GM20431 (cell line): ENCODE results near the gene MIEN1.
"Not testable (repeated sequence)": the region's sequence is repeated elsewhere in the genome, so short reads cannot be mapped to it uniquely, and the experiment has no call there.

Experiments
- in situ Hi-C: fragments of 300-500 bp; cut with MseI, MboI; formaldehyde crosslinking; loops from one replicate; pipeline ENCODE4 v1.15.0; 2020; ENCODE audit warnings: low sequenced_read_pairs; ENCODE audit not compliant: unreplicated experiment

Gene MIEN1

DNA sequence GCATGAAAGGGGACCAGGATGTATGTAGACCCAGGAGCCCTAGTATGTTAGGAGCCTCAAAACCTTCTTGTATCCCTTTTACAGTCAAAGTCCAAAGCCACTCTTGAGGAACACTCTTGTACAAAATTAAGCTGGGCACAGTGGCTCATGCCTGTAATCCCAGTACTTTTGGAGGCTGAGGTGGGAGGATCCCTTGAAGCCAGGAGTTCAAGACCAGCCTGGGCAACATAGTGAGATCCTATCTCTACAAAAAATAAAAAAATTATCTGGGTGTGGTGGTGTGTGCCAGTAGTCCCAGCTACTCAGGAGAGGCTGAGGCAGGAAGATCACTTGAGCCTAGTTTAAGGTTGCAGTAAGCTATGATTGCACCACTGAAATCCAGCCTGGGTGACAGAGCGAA lies 4.4 kb downstream of the MIEN1 start:
- in situ Hi-C loops, result loop anchor here (25.0 kb wide), 1 partner anchor 89 kb away; the partner anchor contains the start of genes PPP1R1B and STARD3

DNA sequence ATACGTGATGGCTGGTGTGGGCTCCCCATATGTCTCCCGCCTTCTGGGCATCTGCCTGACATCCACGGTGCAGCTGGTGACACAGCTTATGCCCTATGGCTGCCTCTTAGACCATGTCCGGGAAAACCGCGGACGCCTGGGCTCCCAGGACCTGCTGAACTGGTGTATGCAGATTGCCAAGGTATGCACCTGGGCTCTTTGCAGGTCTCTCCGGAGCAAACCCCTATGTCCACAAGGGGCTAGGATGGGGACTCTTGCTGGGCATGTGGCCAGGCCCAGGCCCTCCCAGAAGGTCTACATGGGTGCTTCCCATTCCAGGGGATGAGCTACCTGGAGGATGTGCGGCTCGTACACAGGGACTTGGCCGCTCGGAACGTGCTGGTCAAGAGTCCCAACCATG lies 5.6 kb downstream of the MIEN1 start:
- in situ Hi-C loops, result loop anchor here (25.0 kb wide), 1 partner anchor 87 kb away; the partner anchor contains the start of genes PPP1R1B and STARD3

DNA sequence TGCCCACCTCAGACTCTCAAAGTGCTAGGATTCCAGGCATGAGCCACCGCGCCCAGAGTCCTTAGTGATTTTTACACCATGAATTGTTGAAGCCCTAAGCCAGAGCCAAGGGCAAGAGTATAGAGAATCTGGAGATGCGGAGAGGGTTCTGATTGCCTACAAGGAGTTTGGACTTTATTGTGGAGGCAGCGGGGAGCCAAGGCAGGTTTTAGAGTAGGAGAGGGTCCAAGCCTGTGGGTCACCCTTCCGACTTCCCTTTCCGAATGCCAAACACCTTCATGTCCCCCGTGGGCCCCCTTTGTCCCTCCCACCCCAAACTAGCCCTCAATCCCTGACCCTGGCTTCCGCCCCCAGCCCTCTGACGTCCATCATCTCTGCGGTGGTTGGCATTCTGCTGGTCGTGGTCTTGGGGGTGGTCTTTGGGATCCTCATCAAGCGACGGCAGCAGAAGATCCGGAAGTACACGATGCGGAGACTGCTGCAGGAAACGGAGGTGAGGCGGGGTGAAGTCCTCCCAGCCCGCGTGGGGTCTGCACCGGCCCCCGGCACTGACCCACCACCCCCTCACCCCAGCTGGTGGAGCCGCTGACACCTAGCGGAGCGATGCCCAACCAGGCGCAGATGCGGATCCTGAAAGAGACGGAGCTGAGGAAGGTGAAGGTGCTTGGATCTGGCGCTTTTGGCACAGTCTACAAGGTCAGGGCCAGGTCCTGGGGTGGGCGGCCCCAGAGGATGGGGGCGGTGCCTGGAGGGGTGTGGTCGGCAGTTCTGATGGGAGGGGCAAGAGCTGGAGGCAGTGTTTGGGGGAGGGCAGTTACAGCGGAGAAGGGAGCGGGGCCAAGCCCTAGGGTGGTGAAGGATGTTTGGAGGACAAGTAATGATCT lies 7.1 kb downstream of the MIEN1 start:
- in situ Hi-C loops, result no loop called here

DNA sequence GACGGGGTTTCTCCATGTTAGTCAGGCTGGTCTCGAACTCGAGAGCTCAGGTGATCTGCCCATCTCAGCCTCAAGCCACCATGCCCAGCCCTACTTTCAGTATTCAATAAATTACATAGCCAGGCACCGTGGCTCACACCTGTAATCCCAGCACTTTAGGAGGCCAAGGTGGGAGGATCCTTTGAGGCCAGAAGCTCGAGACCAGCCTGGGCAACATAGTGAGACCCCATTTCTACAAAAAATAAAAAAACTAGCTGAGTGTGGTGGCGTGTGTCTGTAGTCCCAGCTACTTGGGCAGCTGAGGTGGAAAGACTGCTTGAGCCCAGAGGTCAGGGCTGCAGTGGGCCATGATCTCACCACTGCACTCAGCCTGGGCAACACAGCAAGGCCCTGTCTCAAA lies 8.2 kb downstream of the MIEN1 start:
- in situ Hi-C loops, result no loop called here

DNA sequence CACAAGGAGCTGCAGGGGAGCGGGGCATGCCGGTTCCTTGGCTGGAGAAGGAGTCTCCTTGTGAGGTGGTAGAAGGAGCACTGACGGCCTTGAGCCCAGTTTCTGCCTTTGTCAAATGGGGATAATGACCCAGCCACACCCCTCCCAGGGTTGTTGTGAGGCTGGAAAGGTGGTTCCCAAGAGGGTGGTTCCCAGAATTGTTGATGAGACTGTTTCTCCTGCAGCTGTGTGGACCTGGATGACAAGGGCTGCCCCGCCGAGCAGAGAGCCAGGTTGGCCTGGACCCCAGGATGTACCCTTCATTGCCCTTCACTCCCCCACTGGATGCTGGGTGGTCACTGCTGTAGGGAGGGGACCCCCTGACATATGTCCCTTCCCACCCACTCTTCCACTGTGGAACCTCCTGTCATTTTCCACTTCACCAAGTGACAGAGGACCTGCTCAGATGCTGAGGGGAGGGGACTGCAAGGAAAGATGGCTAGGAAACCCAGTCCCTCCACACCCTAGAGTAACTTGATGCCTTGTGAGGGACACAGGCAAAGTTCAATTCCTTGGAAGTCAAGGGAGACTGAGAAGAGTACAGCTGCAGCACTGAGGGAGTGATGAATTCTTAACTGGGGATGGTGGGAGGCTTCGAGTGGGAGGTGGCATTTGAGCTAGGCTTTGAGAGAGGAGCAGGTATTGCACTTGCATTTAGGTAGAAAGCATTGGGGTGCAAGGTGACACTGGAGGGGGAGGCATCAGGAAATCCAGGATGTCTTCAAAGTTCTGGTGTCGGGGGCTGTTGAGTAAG lies 10.6 kb downstream of the MIEN1 start:
- in situ Hi-C loops, result no loop called here

DNA sequence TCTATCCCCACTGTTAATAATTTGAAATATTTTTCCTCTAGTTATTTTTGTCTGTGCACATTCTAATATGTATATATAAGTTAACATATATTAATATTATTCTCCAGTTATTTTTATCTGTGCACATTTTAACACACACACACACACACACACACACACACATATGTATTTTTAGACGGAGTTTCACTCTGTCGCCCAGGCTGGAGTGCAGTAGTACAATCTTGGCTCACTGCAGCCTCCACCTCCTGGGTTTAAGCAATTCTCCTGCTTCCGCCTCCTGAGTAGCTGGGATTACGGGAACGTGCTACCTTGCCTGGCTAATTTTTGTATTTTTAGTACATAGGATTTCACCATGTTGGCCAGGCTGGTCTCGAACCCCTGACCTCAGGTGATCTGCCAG lies 12.7 kb downstream of the MIEN1 start:
- in situ Hi-C loops, result no loop called here

DNA sequence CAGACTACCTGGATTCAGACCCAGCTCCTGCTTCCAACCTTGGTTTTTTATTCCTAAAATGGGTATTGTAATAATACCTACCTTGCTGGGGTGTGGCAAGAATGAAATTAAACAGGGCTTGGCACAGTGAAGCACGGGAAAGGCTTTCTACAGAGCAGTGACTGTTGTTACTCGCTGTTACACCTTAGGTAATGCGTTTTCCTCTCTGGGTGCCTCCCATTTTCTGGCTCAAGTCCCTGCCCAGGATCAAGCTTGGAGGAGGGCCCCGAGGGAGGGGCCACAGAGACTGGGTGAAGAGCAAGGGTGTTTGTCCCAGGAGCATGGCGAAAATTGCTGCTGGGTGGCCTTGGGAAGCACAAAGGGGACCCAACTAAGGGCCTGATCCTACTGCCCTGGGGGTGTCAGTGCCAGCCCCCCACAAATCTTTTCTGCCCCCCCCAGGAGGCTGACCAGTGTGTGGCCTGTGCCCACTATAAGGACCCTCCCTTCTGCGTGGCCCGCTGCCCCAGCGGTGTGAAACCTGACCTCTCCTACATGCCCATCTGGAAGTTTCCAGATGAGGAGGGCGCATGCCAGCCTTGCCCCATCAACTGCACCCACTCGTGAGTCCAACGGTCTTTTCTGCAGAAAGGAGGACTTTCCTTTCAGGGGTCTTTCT lies 13.3 kb downstream of the MIEN1 start:
- in situ Hi-C loops, result no loop called here

DNA sequence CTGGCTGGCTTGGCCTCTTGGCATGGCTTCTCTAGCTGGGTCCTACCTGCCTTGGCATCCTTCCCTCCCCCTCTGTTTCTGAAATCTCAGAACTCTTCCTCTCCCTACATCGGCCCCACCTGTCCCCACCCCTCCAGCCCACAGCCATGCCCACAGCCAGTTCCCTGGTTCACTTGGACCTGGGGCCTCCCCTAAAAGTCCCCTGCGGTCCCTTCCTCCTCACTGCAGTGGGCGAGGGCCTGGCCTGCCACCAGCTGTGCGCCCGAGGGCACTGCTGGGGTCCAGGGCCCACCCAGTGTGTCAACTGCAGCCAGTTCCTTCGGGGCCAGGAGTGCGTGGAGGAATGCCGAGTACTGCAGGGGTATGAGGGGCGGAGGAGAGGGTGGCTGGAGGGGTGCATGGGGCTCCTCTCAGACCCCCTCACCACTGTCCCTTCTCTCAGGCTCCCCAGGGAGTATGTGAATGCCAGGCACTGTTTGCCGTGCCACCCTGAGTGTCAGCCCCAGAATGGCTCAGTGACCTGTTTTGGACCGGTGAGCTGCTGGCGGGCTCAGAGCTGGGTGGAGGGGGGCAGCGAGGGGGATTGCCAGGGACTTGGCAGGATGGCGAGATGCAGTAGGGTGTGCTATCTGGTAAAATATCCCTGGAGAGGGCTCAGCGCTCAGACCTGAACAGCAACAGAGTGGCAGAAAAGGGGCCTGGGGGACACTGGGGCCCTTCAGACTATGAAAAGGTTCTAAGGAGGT lies 14.1 kb downstream of the MIEN1 start:
- in situ Hi-C loops, result no loop called here

DNA sequence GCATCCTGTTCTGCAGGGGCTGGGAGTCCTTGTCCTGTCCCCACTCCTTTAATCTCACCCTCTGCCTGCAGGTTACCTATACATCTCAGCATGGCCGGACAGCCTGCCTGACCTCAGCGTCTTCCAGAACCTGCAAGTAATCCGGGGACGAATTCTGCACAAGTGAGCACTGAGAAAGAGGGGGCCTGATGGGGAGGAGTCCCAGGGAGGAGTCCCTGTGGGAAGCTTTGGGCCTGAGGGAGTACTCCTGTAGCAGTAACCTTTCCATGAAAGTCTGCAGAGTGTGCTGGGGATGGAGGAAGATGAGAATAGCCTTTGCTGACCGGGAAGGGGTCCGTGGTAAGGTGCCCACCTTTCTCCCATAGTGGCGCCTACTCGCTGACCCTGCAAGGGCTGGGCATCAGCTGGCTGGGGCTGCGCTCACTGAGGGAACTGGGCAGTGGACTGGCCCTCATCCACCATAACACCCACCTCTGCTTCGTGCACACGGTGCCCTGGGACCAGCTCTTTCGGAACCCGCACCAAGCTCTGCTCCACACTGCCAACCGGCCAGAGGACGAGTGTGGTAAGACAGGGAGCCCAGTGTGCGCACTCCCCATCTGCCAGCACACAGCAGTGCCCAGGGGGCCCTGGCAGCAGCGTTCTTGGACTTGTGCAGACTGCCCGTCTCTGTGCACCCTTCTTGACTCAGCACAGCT lies 14.8 kb downstream of the MIEN1 start:
- in situ Hi-C loops, result no loop called here

DNA sequence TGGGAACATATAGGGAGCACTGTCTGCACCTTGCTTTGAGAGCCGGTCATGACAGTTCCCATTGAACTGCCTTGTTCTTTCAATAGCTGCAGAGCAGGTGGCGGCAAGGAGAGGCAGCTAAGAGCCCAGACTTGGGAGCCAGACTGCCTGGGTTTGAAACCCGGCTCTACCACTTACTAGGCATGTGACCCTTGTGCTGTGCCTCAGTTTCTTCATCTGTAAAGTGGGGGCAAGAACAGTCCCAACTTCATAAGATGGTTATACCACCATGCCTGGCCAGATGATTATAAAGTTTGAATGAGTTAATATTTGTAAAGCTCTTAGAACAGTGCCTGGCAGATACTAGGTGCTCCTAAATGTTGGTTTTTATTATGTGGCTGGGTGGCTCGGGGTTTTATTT lies 16.1 kb downstream of the MIEN1 start:
- in situ Hi-C loops, result no loop called here

DNA sequence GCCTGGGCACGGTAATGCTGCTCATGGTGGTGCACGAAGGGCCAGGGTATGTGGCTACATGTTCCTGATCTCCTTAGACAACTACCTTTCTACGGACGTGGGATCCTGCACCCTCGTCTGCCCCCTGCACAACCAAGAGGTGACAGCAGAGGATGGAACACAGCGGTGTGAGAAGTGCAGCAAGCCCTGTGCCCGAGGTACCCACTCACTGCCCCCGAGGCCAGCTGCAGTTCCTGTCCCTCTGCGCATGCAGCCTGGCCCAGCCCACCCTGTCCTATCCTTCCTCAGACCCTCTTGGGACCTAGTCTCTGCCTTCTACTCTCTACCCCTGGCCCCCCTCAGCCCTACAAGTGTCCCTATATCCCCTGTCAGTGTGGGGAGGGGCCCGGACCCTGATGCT lies 18.5 kb downstream of the MIEN1 start:
- in situ Hi-C loops, result no loop called here

DNA sequence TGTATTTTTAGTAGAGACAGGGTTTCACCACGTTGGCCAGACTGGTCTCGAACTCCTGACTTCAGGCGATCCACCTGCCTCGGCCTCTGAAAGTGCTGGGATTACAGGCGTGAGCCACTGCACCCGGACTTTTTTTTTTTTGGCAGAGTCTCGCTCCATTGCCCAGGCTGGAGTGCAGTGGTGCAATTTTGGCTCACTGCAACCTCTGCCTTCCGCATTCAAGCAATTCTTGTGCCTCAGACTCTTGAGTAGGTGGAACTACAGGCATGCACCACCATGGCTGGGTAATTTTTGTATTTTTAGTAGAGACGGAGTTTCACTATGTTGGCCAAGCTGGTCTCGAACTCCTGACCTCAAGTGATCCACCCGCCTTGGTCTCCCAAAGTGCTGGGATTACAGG lies 19.3 kb downstream of the MIEN1 start:
- in situ Hi-C loops, result not testable (repeated sequence)

DNA sequence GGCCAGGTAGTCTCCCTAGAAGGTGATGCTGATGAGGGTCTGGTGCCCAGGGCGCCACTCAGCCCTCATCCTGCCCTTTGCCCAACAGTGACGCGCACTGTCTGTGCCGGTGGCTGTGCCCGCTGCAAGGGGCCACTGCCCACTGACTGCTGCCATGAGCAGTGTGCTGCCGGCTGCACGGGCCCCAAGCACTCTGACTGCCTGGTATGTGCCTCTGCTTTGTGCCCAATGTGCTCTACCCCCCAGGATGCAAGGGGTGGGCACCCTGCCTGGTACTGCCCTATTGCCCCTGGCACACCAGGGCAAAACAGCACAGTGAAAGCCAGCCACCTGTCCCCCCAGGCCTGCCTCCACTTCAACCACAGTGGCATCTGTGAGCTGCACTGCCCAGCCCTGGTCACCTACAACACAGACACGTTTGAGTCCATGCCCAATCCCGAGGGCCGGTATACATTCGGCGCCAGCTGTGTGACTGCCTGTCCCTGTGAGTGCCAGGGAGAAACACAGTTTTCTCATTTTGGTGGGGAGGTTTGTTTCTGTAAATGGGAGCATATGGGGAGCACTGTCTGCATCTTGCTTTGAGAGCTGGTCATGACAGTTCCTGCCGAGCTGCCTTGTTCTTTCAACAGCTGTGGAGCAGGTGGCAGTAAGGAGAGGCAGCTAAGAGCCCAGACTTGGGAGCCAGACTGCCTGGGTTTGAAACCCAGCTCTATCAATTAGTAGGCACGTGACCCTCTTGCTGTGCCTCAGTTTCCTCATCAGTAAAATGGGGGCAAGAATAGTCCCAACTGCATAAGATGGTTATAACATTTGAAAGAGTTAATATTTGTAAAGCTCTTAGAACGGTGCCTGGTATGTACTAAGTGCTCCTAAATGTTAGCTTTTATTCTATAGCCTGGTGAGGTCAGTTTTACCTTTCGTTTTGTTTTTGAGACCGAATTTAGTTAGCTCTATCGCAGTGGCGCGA lies 20.1 kb downstream of the MIEN1 start:
- in situ Hi-C loops, result no loop called here

DNA sequence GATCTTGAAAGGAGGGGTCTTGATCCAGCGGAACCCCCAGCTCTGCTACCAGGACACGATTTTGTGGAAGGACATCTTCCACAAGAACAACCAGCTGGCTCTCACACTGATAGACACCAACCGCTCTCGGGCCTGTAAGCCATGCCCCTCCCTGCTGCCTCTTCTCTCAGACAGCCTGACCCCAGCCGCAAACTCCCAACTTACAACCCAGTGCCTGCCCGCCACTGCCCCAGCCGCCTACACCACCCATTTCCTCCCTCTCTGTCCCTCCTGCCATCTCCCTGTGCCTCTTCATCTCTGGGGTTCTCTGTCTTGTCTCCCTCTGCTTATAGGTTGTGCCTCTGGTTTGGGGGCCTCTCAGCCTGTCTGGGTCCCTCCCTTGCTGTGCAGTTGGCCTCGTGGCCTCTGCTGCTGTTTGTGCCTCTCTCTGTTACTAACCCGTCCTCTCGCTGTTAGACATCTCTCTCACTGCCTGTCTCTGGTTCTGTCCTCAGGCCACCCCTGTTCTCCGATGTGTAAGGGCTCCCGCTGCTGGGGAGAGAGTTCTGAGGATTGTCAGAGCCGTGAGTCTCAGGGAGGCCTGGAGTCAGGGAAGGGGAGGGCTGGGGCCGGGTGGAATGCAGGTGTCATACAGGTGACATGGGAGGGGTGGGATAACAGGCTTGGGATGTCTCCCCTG lies 20.9 kb downstream of the MIEN1 start:
- in situ Hi-C loops, result no loop called here

DNA sequence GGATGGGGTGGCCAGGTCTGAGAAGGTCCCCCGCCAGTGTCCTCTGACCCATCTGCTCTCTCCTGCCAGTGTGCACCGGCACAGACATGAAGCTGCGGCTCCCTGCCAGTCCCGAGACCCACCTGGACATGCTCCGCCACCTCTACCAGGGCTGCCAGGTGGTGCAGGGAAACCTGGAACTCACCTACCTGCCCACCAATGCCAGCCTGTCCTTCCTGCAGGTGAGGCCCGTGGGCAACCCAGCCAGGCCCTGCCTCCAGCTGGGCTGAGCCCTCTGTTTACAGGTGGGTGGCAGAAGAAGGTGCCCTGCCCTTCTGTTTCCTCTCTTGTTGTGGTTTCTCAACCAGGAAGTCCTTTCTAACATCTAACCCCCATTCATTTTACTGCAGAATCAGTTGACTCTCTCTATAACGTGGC lies 23.4 kb downstream of the MIEN1 start:
- in situ Hi-C loops, result no loop called here

DNA sequence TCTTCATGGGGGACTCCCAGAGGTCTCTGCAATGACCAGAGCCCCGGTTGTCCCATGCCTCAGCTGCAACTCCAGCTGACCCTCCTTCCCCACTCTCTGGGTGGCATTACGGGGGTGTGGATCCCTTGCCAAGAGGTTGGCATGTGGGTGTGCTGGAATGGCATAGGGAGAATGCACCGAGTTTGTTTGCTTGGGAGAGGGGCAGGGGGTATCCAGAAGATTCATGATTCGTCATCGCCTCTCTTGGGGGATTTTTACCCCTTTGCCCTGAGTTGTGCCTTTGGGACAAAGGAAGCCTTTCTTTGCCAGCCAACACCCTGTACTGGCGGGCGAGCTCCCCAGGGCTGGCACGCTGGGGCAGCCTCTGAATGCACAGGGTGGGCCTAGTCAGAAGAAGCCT lies 23.9 kb downstream of the MIEN1 start:
- in situ Hi-C loops, result no loop called here

DNA sequence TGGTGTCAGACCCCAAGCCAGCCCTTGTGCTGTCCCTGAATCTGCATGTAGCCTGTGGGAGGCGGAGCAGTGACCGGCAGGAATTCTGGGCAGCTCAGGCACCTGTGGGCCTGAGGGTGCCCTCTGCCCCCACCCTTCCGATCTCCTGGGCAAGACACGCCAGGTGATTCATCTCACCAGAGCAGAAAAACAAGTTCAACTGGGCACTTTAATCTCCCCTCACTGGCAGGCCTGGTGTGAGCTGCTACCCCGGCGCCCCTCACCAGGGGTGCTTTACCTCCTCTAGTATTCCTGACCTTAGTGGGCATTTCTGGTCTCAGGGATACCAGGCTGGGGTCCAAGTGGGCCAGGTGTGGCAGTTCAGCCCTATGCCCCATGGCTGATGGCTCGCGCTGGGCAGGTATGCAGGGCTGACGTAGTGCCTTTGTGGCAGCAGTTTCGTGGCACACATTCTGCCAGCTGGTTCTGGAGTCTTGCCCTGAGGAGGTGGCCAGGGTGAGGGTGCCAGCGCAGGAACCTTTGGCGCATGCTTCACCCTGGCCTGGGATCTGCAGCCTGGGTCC lies 24.5 kb downstream of the MIEN1 start:
- in situ Hi-C loops, result no loop called here
